Measurements from ENCODE around the gene CASTOR1. TPM values are rescaled to one million over a fixed set of nuclear protein-coding genes. Genes with fewer than 3 reads are reported as not detected.
A peak's percentile ranks its signal among the peaks of the same experiment; 100 is the strongest.
"Not testable (repeated sequence)": the region's sequence is repeated elsewhere in the genome, so short reads cannot be mapped to it uniquely, and the experiment has no call there.

CASTOR1 gene
- total RNA-seq, result 5.7 TPM
- polyA plus RNA-seq (ENCODE audit: insufficient read depth in 1 of 8, insufficient read length in 8 of 8, low replicate concordance in 1 of 8), result 1 to 10 TPM; 3.5 to 7.1 (median 4.7) TPM
- long read RNA-seq, donor 1, partial matches to known transcripts, result 0 of 1 reads
- long read RNA-seq, donor 1, other reads (novel, unspliced or antisense), result 0 of 1 reads
- long read RNA-seq, donor 2, result 0 reads
- long read RNA-seq, donor 3, partial matches to known transcripts, result 0 of 1 reads
- long read RNA-seq, donor 3, other reads (novel, unspliced or antisense), result 0 of 1 reads
- long read RNA-seq, donor 4, result 0 reads
- long read RNA-seq, donor 5, partial matches to known transcripts, result 0 of 2 reads
- long read RNA-seq, donor 5, other reads (novel, unspliced or antisense), result 0 of 2 reads
- long read RNA-seq, donor 6, partial matches to known transcripts, result 0 of 1 reads
- long read RNA-seq, donor 6, other reads (novel, unspliced or antisense), result 0 of 1 reads
- long read RNA-seq, donor 7, result 0 reads
- long read RNA-seq, donor 8, result 0 reads
- long read RNA-seq, donor 9, partial matches to known transcripts, result 0 of 4 reads
- long read RNA-seq, donor 9, other reads (novel, unspliced or antisense), result 0 of 4 reads
- long read RNA-seq, donor 10, partial matches to known transcripts, result 0 of 2 reads
- long read RNA-seq, donor 10, other reads (novel, unspliced or antisense), result 0 of 2 reads
- long read RNA-seq, donor 11, result 0 reads

DNA sequence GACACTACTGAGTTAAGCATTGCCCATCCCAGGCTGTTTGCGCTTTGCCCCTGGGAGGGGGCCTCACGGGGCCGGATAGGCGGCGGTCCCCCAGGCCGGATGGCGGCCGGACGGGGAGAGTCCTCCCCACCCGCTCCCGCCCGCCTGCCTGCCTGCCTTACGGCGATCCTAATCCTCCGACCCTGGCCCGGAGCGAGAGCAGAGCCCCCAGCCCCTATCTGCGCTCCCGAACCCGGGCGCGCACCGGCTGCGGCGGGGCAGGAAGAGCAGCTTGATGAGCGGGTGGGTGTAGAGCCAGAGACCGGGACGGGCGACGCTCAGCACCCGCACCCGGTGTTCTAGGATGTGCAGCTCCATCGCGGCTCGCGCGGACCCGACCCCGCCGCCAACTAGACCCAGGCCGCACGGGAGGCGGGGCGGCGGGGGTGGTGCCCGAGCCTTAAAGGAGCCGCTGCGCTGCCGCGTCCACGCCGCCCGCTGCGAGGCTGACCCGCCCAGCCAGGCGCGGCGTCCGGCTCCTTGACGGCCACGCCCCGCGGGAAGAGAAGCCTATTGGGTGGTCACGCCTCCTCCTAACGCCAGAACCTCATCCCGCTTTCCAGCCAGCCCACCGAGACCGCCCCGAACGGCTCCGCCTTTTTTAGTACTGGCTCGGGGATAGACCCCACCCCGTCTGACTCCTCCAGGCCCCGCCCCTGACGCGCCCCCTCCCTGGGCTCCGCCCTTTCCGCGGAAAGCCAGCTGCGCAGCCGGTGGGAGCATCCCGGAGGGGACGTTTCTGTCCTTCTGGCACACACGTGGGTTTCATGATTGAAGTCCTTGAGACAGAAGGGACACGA lies at the start of gene CASTOR1:
Gene CASTOR1, minus strand, starts transcription at position 365 of the 839 bp plus-strand sequence. Its CDS starts 8 bp downstream, at position 357.
- peak within 1 kb of the TSS; percentile 78 for H3K4me3 ChIP-seq (ENCODE audit: low read length)
- no peaks in the 10 kb centered on the region for H3K9me3 ChIP-seq (replicated peaks; ENCODE audit: control insufficient read depth, low read depth, low read length)
- WGBS (ENCODE audit: insufficient coverage), result 0% methylated on average over 74 of the region's 85 CpGs
- peaks cover 37% of the 10 kb centered on the region for H3K4me1 ChIP-seq (ENCODE audit: control insufficient read depth, insufficient read depth, low read length)
- peaks cover 36% of the 10 kb centered on the region for H3K36me3 ChIP-seq (ENCODE audit: control insufficient read depth, insufficient read depth, low read length)
- peak within 1 kb of the TSS; percentile 92 for H3K27ac ChIP-seq (ENCODE audit: low read length)
- H3K27me3 ChIP-seq (ENCODE audit: control insufficient read depth, insufficient read depth, low read length), result no peaks in the 10 kb centered on the region
- peak; percentile 99 for DNase-seq

- Histone ChIP-seq H3K9me3 (replicated peaks; ENCODE audit: control insufficient read depth, low read depth, low read length) (no peaks in the 10 kb centered on the region), H3K27me3 (ENCODE audit: control insufficient read depth, insufficient read depth, low read length) (no peaks in the 10 kb centered on the region), H3K4me3 (ENCODE audit: low read length) (no peak overlapping the region), H3K27ac (ENCODE audit: low read length) (no peak overlapping the region), H3K36me3 (ENCODE audit: control insufficient read depth, insufficient read depth, low read length) (peaks cover 96% of the 10 kb centered on the region), H3K4me1 (ENCODE audit: control insufficient read depth, insufficient read depth, low read length) (peaks cover 32% of the 10 kb centered on the region)
- no peak for DNase-seq
- 95% methylated on average over 5 of the region's 7 CpGs for WGBS (ENCODE audit: insufficient coverage)
Measured at GRCh38 chr22:30338802-30339201, 49.5 kb upstream of the CASTOR1 start.

DNA sequence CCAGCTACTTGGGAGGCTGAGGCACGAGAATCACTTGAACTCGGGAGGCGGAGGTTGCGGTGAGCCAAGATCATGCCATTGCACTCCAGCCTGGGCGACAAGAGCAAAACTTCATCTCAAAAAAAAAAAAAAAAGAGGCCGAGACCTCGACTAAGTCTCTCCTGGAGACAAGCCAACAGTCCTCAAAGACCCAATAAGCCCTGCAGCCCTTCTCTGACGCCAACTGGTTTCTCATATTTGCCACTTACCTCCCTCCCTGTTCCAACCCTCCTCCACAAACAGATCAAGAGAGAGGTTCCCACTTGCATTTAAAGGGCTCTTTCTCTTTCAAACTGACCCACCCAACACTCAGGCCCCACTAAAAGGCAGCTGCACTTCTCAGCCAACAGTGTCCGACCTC lies 49.0 kb upstream of the CASTOR1 start:
- H3K27ac ChIP-seq (ENCODE audit: low read length), result not testable (repeated sequence)

DNA sequence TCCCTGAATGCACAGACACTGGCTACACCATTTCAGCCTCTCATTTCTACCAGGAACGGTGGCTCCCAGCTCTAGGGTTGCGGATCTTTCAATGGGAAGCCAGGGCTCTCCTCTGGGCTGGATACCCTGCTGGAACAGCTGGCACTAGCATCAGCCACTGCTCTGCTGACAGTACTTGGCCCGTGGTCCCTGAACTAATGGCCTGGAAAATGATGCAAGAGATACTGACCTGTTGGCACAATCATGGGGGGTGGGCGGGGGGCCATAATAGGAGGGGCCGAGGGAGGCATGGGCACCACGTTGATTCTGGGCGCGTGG lies 48.1 kb upstream of the CASTOR1 start:
- DNase-seq, result peak; percentile 27
- peaks cover 95% of the 10 kb centered on the region for H3K36me3 ChIP-seq (ENCODE audit: control insufficient read depth, insufficient read depth, low read length)
- H3K27ac ChIP-seq (ENCODE audit: low read length), result no peak overlapping the region
- no peak overlapping the region for H3K4me3 ChIP-seq (ENCODE audit: low read length)
- WGBS (ENCODE audit: insufficient coverage), result 95% methylated on average over 8 of the region's 8 CpGs
- peaks cover 32% of the 10 kb centered on the region for H3K4me1 ChIP-seq (ENCODE audit: control insufficient read depth, insufficient read depth, low read length)
- H3K27me3 ChIP-seq (ENCODE audit: control insufficient read depth, insufficient read depth, low read length), result no peaks in the 10 kb centered on the region
- H3K9me3 ChIP-seq (replicated peaks; ENCODE audit: control insufficient read depth, low read depth, low read length), result no peaks in the 10 kb centered on the region

More for the DNA sequence above, 49.0 kb upstream of the CASTOR1 start:
- peaks cover 32% of the 10 kb centered on the region for H3K4me1 ChIP-seq (ENCODE audit: control insufficient read depth, insufficient read depth, low read length)
- H3K9me3 ChIP-seq (replicated peaks; ENCODE audit: control insufficient read depth, low read depth, low read length); H3K4me3 ChIP-seq (ENCODE audit: low read length); H3K27me3 ChIP-seq (ENCODE audit: control insufficient read depth, insufficient read depth, low read length): not testable (repeated sequence)
- 80% methylated on average over 3 of the region's 9 CpGs for WGBS (ENCODE audit: insufficient coverage)
- peaks cover 94% of the 10 kb centered on the region for H3K36me3 ChIP-seq (ENCODE audit: control insufficient read depth, insufficient read depth, low read length)
- peak; percentile 30 for DNase-seq

DNA sequence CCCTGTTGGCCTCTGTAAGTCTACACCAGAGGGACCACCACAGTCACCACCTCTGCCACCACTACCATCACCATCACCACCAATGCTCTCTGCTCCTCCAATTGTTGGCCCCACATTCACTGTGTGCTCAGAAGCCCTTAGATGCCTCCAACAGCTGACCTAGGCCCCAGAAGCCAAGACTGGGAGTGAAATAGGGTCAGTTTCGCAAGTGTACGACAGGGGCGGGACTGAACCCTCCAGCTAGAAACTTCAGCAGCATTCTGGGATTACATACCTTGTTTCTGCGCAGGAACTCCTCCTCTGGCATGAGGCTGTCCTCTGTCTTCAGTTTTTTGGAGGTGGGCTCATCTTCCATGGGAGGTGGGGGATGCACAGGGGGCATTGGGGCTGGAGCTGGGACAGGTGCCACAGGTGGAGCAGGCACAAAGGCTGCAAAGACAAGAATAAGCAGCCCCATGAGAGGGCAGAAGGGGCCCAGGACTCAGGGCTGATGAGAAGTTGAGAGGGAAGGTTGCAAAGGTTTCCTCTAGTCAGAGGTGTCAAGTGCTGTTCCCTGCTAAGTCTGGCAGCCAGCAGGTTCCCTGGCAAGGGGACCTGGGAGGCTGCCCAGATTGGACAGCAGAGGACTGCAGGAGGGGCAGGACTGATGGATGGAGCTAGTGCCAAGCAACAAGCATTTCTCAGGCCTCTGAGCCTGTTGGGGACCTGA lies 47.6 kb upstream of the CASTOR1 start:
- H3K4me3 ChIP-seq (ENCODE audit: low read length), result no peak overlapping the region
- 96% methylated on average over 4 of the region's 4 CpGs for WGBS (ENCODE audit: insufficient coverage)
- no peaks in the 10 kb centered on the region for H3K27me3 ChIP-seq (ENCODE audit: control insufficient read depth, insufficient read depth, low read length)
- H3K27ac ChIP-seq (ENCODE audit: low read length), result no peak overlapping the region
- H3K36me3 ChIP-seq (ENCODE audit: control insufficient read depth, insufficient read depth, low read length), result peaks cover 93% of the 10 kb centered on the region
- no peaks in the 10 kb centered on the region for H3K9me3 ChIP-seq (replicated peaks; ENCODE audit: control insufficient read depth, low read depth, low read length)
- no peak for DNase-seq
- peaks cover 27% of the 10 kb centered on the region for H3K4me1 ChIP-seq (ENCODE audit: control insufficient read depth, insufficient read depth, low read length)

GRCh38 chr22:30335236-30335635 lies 45.9 kb upstream of the CASTOR1 start:
- 100% methylated on average over 1 of the region's 1 CpG for WGBS (ENCODE audit: insufficient coverage)
- no peaks in the 10 kb centered on the region for H3K27me3 ChIP-seq (ENCODE audit: control insufficient read depth, insufficient read depth, low read length)
- DNase-seq, result no peak
- no peak overlapping the region for H3K4me3 ChIP-seq (ENCODE audit: low read length)
- peaks cover 11% of the 10 kb centered on the region for H3K4me1 ChIP-seq (ENCODE audit: control insufficient read depth, insufficient read depth, low read length)
- H3K36me3 ChIP-seq (ENCODE audit: control insufficient read depth, insufficient read depth, low read length), result peaks cover 86% of the 10 kb centered on the region
- no peaks in the 10 kb centered on the region for H3K9me3 ChIP-seq (replicated peaks; ENCODE audit: control insufficient read depth, low read depth, low read length)
- no peak overlapping the region for H3K27ac ChIP-seq (ENCODE audit: low read length)

DNA sequence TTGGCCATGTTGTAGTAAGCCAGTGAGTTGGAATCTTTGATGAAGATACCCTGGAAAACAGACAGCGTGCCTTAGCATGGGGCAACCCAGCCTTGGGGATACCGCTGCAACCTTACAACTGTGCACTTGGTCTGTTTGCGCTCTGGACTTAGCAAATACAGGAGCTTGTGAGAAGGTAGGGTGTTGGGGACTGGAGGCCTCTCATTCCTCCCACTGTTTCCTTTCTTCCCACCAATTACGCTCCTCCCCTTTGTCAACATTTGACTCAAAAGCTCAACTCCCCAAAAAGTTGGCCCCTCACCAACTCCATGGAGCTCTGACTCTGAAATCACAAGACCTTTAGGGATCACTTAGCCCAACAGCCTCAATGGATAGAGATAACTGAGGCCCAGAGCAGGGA lies 45.3 kb upstream of the CASTOR1 start:
- no CpG with 5 or more reads among the region's 4 CpGs for WGBS (ENCODE audit: insufficient coverage)
- no peak overlapping the region for H3K27ac ChIP-seq (ENCODE audit: low read length)
- no peak overlapping the region for H3K4me3 ChIP-seq (ENCODE audit: low read length)
- no peaks in the 10 kb centered on the region for H3K27me3 ChIP-seq (ENCODE audit: control insufficient read depth, insufficient read depth, low read length)
- DNase-seq, result no peak
- H3K4me1 ChIP-seq (ENCODE audit: control insufficient read depth, insufficient read depth, low read length), result peaks cover 8% of the 10 kb centered on the region
- H3K36me3 ChIP-seq (ENCODE audit: control insufficient read depth, insufficient read depth, low read length), result peaks cover 81% of the 10 kb centered on the region
- no peaks in the 10 kb centered on the region for H3K9me3 ChIP-seq (replicated peaks; ENCODE audit: control insufficient read depth, low read depth, low read length)

- Histone ChIP-seq H3K27me3 (ENCODE audit: control insufficient read depth, insufficient read depth, low read length) (no peaks in the 10 kb centered on the region), H3K4me3 (ENCODE audit: low read length) (no peak overlapping the region), H3K36me3 (ENCODE audit: control insufficient read depth, insufficient read depth, low read length) (peaks cover 76% of the 10 kb centered on the region), H3K27ac (ENCODE audit: low read length) (no peak overlapping the region), H3K9me3 (replicated peaks; ENCODE audit: control insufficient read depth, low read depth, low read length) (no peaks in the 10 kb centered on the region), H3K4me1 (ENCODE audit: control insufficient read depth, insufficient read depth, low read length) (peaks cover 4% of the 10 kb centered on the region)
- WGBS (ENCODE audit: insufficient coverage), result 86% methylated on average over 1 of the region's 3 CpGs
- DNase-seq, result no peak
Measured at GRCh38 chr22:30333707-30334087, 44.4 kb upstream of the CASTOR1 start.

DNA sequence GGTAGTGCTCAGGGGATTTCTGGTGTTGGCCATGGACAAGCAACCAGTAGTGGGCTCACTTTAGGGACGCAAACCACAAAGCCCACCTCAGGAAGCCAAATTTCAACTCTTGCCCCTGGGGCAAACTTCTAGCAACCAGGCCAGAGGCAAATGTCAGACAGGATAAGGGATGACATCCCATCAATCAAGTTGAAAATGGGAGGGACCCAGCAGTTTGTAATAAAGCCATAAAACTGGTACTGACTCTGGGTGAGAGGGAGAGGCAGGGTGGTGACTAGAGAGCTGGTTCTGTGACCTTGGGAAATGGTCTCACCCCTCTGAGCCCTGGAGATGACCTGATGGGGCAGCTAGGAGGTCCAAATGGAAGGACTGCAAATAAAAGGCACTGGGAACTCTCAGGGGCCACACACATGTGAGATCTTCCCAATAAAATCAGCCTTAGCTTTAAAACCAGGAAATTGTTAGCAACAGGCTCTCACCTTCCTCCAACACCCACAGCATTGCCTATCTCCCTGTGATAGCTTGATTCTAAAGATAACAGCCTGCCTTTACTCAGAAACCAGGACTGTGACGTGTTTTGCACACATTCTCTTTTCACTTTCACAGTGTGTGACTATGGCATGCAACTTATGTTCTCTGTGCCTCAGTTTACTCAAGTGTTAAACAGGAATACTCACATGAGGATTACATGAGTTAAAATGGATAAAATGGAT lies 43.8 kb upstream of the CASTOR1 start:
- no CpG with 5 or more reads among the region's 2 CpGs for WGBS (ENCODE audit: insufficient coverage)
- H3K9me3 ChIP-seq (replicated peaks; ENCODE audit: control insufficient read depth, low read depth, low read length), result no peaks in the 10 kb centered on the region

More for the DNA sequence above, 43.8 kb upstream of the CASTOR1 start:
- peaks cover 72% of the 10 kb centered on the region for H3K36me3 ChIP-seq (ENCODE audit: control insufficient read depth, insufficient read depth, low read length)
- H3K4me3 ChIP-seq (ENCODE audit: low read length), result no peak overlapping the region
- peaks cover 4% of the 10 kb centered on the region for H3K4me1 ChIP-seq (ENCODE audit: control insufficient read depth, insufficient read depth, low read length)
- H3K27me3 ChIP-seq (ENCODE audit: control insufficient read depth, insufficient read depth, low read length), result no peaks in the 10 kb centered on the region
- no peak for DNase-seq
- H3K27ac ChIP-seq (ENCODE audit: low read length), result no peak overlapping the region

All from muscle of leg (tissue), 16 donors.